GM19023 (cell line): ENCODE data around the gene OLFM2.
A peak's percentile ranks its signal among the peaks of the same experiment; 100 is the strongest.
"Not testable (repeated sequence)": the region's sequence is repeated elsewhere in the genome, so short reads cannot be mapped to it uniquely, and the experiment has no call there.

Source experiments
- ATAC-seq: cut with Tn5 transposase; IDR thresholded peaks from one replicate; pipeline ENCODE4 v1.9.1; 2021; ENCODE audit warnings: mild to moderate bottlenecking, moderate library complexity; ENCODE audit not compliant: unreplicated experiment

OLFM2 gene

DNA sequence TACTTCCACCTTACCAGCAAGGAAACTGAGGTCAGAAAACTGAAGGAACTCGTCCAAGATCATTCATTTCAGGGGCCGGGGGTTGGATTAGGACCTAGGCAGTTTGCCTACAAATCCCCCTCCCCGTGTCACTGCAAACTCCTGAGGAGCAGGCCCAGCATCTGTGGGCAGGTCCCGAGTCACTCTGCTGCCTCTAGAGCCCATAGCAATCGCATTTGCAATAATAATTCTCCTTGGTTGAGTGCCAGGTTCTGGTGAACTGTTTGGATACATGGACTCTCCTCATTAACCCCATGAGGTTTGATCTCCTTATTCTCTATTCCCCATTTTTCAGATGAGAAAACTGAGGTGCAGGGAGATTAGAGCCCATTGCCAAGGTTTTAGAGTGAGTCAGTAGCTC lies 100.3 kb downstream of the OLFM2 start:
- ATAC-seq: no peak

DNA sequence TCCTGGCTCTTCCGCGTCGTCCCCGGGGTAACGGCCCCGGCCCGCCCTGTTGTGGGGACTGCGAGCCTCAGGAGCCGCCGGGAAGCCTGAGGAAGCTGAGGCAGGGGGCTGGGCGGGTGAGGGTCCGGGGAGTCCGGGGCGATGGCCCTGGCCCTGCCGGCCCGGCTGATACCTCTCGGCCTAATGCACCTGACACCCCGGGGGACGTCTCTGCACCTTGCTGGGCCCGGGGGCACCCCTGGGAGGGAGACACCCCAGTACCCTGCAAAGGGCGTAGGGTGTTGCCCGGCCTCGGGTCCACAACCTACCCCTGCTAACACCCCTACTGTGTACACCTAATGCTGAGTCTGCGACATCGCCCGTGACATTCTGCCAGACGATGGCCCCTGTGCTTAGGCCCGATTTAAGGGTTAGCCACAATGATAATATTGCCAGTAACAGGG lies 100.8 kb downstream of the OLFM2 start:
- no peak for ATAC-seq

DNA sequence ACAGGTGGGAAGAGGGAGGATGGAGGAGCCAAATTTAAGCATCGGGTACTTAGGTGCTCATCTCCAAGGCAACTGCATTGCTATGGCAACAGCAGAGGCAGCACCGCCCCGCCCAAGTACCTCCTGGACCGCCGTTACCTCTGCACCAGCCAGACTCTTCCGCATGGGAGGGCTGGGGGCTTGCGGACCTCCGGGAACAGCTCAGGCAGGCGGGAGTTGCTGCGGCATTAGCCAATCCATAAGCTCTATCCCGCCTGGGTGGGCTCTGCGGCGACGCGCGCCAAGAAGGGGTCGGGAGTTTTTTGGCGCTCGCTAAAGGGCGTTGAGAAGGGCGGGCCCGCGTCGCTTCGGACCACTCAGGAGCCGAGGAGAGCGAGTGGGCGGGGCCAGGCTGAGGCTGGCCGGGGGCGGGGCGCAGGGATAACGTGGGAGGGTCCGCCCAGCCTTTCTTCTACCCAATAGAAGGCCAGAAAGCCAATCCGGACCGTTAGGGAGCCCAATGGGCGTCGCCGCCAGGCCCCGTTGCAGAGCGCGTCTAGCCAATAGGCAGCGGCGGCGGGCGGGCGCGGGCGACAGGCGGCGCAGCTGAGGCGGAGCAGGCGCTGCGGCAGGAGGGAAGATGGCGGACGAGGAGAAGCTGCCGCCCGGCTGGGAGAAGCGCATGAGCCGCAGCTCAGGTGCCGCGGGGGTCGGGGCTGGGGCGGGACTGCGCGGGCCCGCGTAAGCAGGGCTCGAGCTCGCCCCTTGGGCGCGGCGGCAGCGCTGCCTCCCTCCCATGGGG lies 101.4 kb downstream of the OLFM2 start, which contains the start of gene PIN1:
TSS of gene PIN1 (plus strand) at position 593 of the 781 bp plus-strand sequence. CDS start at position 620, 27 bp downstream.
- ATAC-seq: peak; percentile 94

DNA sequence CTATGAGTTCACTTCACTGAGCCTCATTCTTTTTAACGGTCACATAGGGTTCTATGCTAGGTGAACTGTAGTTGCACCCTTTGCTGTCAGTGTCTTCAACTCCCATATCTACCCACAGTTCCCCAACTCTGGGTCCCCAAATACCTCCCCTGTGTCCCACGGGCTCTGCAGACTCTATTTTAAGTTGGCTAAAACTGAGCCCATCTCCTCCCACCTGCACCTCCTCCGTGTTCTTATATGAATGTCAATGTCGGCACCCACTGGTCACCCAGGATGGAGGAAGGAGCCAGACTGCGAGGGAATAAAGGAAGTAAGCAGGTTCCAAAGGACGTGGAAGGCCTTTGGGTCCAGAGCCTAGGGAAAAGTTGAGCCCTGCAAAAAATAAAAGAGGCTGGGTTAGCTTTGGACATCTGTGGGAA lies 102.0 kb downstream of the OLFM2 start:
- no peak for ATAC-seq

DNA sequence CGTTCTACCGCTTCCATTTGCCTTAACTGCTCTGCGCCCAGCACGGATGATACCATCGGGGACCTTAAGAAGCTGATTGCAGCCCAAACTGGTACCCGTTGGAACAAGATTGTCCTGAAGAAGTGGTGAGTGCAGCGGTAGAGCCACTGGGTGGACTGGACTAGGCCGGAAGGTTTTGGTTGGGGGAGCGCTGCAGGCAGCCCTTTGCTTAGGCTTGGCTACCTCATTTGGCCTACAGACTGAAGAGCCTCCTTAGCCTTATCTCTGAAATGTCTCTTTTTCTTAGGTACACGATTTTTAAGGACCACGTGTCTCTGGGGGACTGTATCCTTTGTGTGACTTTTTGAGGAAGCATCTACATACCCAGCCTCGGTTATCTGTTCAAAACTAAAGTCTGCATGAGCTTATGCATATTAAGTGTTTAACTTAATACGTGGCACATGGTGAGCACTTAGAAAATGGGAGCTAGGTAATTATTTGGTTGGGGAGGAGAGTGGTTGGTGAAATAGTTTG lies 107.7 kb downstream of the OLFM2 start:
- no peak for ATAC-seq

DNA sequence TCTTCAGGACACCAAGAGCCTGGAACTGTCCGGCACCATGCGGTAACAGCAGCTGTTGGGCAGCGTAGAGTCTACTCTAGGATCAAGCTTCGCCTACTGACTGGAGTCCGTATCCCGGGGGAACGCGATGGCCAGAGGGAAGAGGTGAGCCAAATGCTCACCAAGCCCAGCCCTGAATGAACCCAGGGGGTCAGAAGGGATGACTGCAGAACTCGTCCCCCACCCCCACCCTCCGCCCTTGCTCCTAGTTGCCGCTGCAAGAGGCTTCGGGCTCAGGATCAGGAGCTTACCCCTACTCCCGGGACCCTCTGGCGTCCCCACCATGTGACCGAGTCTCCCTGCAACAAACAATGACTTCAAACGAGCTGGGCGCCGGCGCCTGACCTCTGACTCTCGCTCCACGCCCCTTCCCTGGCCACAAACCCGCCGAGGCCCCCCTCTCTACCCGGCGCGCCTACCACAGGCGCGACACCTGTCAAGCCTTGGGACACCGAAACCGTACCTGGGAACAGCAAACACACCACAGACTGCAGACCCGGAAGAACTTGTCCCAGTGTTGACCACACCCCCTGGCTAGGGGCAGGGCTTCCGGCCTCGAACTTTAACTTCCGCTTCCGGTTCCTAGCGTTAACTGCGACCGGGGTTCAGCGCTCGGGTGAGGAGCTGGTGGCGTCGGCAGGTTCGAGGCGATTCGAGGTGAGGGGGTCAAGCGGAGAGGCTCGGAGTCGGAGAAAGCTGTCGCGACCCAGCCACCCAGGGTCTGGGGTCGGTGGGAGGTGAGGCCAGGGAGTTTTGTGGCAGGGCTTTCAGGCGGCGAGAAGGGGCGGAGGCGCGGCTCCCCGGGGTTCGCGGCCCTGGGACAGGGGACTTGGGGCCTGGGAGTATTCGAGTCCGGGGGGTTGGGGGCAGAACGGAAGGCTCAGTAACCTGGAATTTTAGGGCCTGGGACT lies 108.8 kb downstream of the OLFM2 start, which contains the start of gene UBL5:
TSS of gene UBL5 (plus strand) at position 630 of the 950 bp plus-strand sequence. CDS start 420 bp downstream, outside the sequence.
- peak; percentile 89 for ATAC-seq

DNA sequence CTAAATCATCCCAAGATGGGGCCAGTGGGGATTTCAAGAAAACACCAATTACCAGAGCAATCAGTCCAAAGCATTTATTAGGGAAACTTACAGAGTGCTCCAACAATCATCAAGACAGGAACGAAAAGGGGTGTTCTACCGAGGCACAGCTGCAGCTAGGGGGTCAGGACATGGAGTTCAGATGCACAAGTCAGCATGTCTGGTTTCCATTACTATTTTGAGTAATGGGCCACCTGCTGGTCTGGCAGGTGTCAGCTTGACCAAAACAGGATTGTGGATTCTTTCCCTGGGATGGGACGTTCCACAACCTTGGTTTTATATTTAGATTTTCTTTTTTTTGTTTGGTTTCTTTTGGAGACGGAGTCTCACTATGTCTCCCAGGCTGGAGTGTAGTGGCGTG lies 112.5 kb downstream of the OLFM2 start:
- no peak for ATAC-seq

DNA sequence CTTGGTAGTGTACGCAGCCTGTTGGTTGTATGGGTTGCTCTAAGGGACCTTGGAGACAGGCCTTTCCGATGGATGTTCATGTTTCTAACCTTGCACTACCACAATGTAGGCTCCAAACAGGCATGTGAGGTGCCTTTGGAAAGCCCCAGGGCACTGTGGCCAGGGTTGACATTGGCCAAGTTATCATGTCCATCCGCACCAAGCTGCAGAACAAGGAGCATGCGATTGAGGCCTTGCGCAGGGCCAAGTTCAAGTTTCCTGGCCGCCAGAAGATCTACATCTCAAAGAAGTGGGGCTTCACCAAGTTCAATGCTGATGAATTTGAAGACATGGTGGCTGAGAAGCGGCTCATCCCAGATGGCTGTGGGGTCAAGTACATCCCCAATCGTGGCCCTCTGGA lies 116.3 kb downstream of the OLFM2 start:
- not testable (repeated sequence) for ATAC-seq

DNA sequence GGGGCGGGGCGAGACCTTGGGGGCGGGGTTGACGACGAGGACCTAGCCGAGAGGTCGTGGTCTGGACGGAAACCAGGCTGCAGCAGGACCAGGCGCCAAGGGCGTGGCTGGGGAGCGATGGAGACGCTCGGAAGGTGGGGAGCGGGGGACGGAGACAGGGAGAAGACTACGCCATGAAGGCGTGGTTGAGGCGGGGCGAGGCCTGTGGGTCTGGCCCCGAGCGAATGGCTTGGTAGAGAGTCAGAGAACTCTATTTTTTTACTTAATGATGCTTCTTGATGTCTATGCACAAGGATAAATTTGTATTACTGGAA lies 116.8 kb downstream of the OLFM2 start:
- no peak for ATAC-seq

DNA sequence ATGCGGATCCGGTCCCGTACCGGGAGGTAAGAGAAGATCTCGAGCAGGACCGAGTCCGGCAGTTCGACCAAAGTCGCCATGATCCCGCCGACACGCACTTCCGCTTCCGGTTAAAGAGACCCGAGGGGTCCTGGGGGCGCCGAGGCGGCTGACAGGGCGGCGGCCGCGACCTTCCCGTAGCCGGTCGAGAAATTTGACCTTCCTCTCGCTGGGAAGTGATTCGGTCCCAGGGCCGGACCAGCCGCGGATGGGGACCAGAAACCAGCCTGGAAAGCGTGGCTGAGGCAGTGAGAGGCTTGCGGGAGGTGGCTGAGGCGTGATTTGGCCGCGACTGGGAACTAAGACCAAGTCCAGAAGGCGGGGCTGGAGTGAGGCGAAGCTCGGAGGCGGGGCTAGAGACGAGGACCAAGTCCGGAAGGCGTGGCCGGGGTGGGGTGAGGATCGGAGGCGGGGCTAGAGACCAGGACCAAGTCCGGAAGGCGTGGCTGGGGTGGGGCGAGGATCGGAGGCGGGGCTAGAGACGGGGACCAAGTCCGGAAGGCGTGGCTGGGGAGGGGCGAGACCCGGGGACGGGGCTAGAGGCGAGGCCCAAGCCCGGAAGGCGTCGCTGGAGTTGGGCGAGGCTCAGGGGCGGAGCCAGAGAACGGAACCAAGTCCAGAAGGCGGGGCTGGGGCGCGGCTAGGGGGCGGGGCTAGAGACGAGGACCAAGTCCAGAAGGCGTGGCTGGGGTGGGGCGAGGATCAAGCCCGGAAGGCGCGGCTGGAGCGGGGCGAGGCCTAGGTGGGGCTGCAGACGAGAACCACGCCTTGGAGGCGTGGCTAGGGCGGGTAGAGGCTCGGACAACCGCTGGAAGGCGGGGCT lies 117.3 kb downstream of the OLFM2 start, which contains the start of gene FBXL12:
TSS of gene FBXL12 (minus strand) at position 346 of the 862 bp plus-strand sequence. CDS start at position 80, 266 bp downstream.
- ATAC-seq: peak; percentile 84

DNA sequence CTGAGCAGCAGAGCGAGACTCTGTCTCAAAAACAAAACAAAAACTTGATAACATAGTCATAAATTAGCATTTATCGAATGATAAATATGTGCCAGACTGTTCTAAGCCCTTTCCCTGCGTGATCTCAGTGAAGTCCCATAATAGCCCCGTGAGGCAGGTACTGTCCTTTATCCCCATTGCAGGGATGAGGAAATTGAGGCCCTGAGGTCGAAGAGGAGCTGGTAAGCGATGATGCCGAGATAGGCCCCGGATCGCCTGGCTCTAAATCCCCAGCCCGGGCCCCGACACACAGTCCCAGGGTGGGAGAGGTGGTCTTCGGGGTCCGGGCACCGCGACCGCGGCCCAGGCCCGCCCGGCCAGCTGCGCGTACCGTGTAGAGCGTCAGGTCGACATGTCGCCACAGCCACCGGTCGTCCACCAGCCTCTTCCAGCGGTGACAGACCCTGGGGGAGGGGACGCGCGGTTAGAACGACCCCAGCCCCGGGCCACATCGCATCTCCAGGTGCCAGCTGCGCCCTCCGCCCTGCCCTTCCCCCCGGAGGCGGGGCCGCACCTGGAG lies 118.1 kb downstream of the OLFM2 start:
- ATAC-seq: no peak

DNA sequence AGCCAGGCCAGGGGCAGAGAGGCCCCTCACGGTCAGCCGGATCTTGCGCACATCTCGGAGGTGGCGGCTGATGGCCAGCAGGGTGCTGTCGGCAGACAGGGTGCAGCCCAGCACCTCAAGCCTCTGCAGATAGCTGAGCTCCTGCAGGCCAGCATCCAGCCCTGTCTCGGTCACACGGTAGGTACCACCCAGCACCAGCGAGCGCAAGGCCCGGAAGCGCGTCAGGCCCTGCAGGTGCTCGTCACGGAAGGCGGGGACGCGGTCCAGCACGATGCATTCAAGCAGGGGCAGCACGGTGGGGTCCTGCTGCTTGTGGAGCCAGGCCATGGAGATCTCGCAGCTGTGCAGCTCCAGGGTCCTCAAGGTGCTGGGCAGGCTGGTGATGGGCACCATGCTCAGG lies 125.2 kb downstream of the OLFM2 start:
- no peak for ATAC-seq

DNA sequence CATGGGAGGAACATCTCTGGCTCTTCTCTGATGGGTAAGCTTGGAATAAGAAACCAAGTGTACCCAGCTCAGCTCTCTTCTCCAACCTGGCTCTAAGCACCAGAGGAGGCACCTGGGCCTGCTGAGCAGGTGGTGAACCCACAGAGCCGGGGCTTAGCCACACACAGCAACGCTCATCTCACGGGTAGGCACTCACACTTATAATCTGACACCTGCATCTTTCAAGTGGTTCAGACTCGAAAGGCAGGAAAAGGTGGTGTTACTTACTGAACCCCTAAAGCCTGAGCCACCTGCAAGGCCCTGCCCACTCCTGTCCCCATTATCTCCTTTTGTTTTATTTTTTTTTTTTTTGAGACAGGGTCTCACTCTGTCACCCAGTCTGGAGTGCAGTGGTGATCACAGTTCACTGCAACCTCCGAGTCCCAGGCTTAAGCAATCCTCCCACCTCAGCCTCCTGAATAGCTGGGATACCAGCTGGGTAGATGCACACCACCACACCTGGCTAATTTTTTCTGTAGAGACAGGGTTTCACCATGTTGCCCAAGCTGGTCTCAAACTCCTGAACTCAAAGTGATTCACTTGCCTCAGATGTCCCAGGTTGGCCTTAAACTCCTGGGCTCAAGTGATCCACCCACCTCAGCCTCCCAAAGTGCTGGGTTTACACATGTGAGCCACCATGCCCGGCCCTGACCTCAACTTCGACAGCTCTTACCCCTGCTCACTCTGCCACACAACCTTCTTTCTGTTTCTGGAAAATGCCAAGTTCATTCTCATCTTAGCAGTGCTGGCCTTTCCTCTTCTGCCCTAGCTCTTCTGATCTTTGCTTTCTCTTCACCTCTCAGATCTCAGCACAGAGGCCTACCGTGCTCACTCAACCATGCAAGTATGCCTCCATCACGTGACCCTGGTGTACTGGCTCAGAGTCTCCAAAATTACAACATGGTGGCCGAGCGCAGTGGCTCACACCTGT lies 127.2 kb downstream of the OLFM2 start:
- ATAC-seq: no peak

DNA sequence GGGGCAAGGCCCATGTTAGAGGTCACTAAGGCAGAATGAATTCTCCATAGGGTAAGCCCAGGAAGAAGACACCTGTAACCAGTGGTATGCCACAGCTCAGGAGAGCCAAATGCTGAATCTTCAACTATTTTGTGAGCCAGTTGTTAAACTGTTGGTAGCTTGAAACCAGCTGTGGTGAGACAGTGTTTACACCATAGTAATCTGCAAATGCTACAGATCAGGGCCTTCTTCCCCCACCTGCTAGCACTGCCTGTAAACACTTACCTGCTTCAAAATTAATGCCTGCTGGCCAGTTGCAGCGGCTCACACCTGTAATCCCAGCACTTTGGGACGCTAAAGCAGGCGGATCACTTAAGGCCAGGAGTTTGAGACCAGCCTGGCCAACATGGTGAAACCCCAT lies 129.5 kb downstream of the OLFM2 start:
- ATAC-seq: no peak
